K562 (cell line): ENCODE data around the gene FGF5. TPM values are rescaled to one million over a fixed set of nuclear protein-coding genes. Genes with fewer than 3 reads are reported as not detected.

Source experiments
- ATAC-seq: fragments of 200-7000 bp; cut with Tn5 transposase; 3 replicates; pipeline ENCODE4 v1.9.1; 2020; ENCODE audit warnings: moderate library complexity
- BruUV-seq: library from RNA; stranded (reverse); fragments of 400-500 nt; replicated peaks from 2 replicates; lab custom pipeline; 2021; lab: Mats Ljungman, UMichigan
- CTCF ChIA-PET: fragments of 300-600 bp; formaldehyde crosslinking; extraction: SDS; loops from one replicate; lab custom pipeline; 2021; ENCODE audit warnings: low intra/inter-chr PET ratio; lab: Yijun Ruan, JAX
- POLR2A ChIA-PET: fragments of 300-600, 350-650 bp; sonication (Branson Sonifier 250); formaldehyde crosslinking; extraction: SDS; loops from one replicate; lab custom pipeline; 2021; ENCODE audit warnings: antibody characterized with exemption, inconsistent platforms; lab: Yijun Ruan, JAX
- DNase-seq, 4 experiments: peaks; one replicate each; pipeline versions ENCODE4 v3.0.0 to v3.0.0-alpha.2; 2011 to 2018; ENCODE audit warnings: low spot score in 3 of 4, mixed read lengths in 3 of 4; ENCODE audit errors: extremely low read depth in 1 of 4
- FAIRE-seq: peaks from 2 replicates; lab custom pipeline; 2011; peaks lifted over from hg19 to GRCh38; lab: Jason Lieb, UNC
- H2AFZ ChIP-seq: 2 replicates; pipeline ENCODE4 v1.6.0; 2011; ENCODE audit warnings: low read depth, low read length, control low read depth, inconsistent platforms
- H3K27ac ChIP-seq: fragments of 200-600 bp; 3 replicates; pipeline ENCODE4 v1.8.0; 2011; ENCODE audit warnings: low read depth, mild to moderate bottlenecking, control low read depth, inconsistent platforms, low read length, moderate library complexity, mixed read lengths; ENCODE audit errors: extremely low read depth
- H3K27me3 ChIP-seq, 2 experiments: fragments of 300-600 bp in 1 of 2; 2 replicates in 1 of 2; 3 replicates in 1 of 2; pipeline versions ENCODE4 v1.6.0 to v1.8.0; 2011; ENCODE audit warnings: inconsistent platforms in 2 of 2, low read length in 2 of 2, mild to moderate bottlenecking in 1 of 2, mixed read lengths in 1 of 2, moderate library complexity in 1 of 2; ENCODE audit not compliant: control insufficient read depth in 2 of 2, insufficient read depth in 2 of 2
- H3K36me3 ChIP-seq: fragments of 300-600 bp; 3 replicates; pipeline ENCODE4 v1.8.0; 2011; ENCODE audit warnings: mild to moderate bottlenecking, low read length, inconsistent platforms; ENCODE audit not compliant: control insufficient read depth, insufficient read depth
- H3K4me1 ChIP-seq, 2 experiments: fragments of 200-600 bp in 1 of 2; replicated peaks in 1 of 2; 2 replicates in 1 of 2; 3 replicates in 1 of 2; pipeline versions ENCODE4 v1.5.1 to v1.8.0; 2011; ENCODE audit warnings: inconsistent platforms in 2 of 2, low read length in 2 of 2, mild to moderate bottlenecking in 1 of 2, mixed read lengths in 1 of 2, moderate library complexity in 1 of 2; ENCODE audit not compliant: control insufficient read depth in 2 of 2, insufficient read depth in 2 of 2
- H3K4me2 ChIP-seq: 2 replicates; pipeline ENCODE4 v1.6.1; 2011; ENCODE audit warnings: low read length, control low read depth, inconsistent platforms, mixed read lengths; ENCODE audit not compliant: insufficient read depth
- H3K4me3 ChIP-seq: fragments of 200-600 bp; sonication (generic), shearing (Covaris generic); 2 replicates; pipeline ENCODE4 v1.5.1; 2016; ENCODE audit warnings: control low read depth, inconsistent platforms
- H3K79me2 ChIP-seq: fragments of 200-600 bp; 3 replicates; pipeline ENCODE4 v1.8.0; 2011; ENCODE audit warnings: low read length, inconsistent platforms; ENCODE audit not compliant: control insufficient read depth, insufficient read depth
- H3K9ac ChIP-seq, 2 experiments: 2 replicates each; pipeline versions ENCODE4 v1.6.0 to v1.6.1; 2011; ENCODE audit warnings: low read depth in 2 of 2, low read length in 2 of 2, control low read depth in 1 of 2, inconsistent platforms in 1 of 2, mild to moderate bottlenecking in 1 of 2, mixed read lengths in 1 of 2; ENCODE audit not compliant: insufficient read depth in 1 of 2
- H3K9me1 ChIP-seq: one replicate; pipeline ENCODE4 v1.6.0; 2011; ENCODE audit warnings: inconsistent platforms, mild to moderate bottlenecking, low read length, moderate library complexity; ENCODE audit not compliant: control insufficient read depth, insufficient read depth
- H3K9me3 ChIP-seq: replicated peaks from 2 replicates; pipeline ENCODE4 v1.5.1; 2011; ENCODE audit warnings: low read depth, low read length, inconsistent platforms; ENCODE audit not compliant: control insufficient read depth, insufficient read depth
- H4K20me1 ChIP-seq: replicated peaks from 2 replicates; pipeline ENCODE4 v1.6.1; 2011; ENCODE audit warnings: low read length, inconsistent platforms, mixed read lengths; ENCODE audit not compliant: control insufficient read depth, insufficient read depth
- EGR1 ChIP-seq: fragments of 450-650 bp; conservative IDR thresholded peaks from 2 replicates; pipeline ENCODE4 v1.6.1; 2017; ENCODE audit warnings: mild to moderate bottlenecking
- GATA2 ChIP-seq: sonication (generic); formaldehyde crosslinking; IDR thresholded peaks from 2 replicates; pipeline ENCODE4 v1.4.0; 2020; ENCODE audit warnings: mild to moderate bottlenecking, missing genetic modification reagents
- ZNF224 ChIP-seq: sonication (generic); formaldehyde crosslinking; IDR thresholded peaks from 2 replicates; pipeline ENCODE4 v1.8.0; 2022; ENCODE audit warnings: mild to moderate bottlenecking, missing genetic modification reagents
- WGBS: fragments of 100-300 bp; shearing (Covaris generic); methylation state at CpG from one replicate; pipeline ENCODE4 v1.1.6; 2016; ENCODE audit warnings: low coverage, mixed read lengths; ENCODE audit not compliant: insufficient coverage; ENCODE audit errors: missing lambda C conversion rate; 5-methylcytosine and 5-hydroxymethylcytosine counted together
- in situ Hi-C: fragments of 300-500 bp; cut with MboI; formaldehyde crosslinking; loops from 4 replicates; pipeline ENCODE4 v1.15.0; 2018; ENCODE audit warnings: inconsistent platforms, mixed read lengths
- intact Hi-C: fragments of 100-400 bp; cut with micrococcal nuclease; formaldehyde crosslinking; loops from 2 replicates; pipeline ENCODE4 v1.14.2; 2022
- polyA plus RNA-seq, 8 experiments: library from polyadenylated mRNA; depleted of rRNA in 4 of 8; stranded (reverse) in 5 of 8; unstranded in 3 of 8; fragments of >200 nt; fragmentation: Nextera tagmentation in 2 of 8; fragmentation: Illumina TruSeq in 1 of 8; extraction: Ambion mirVana in 2 of 8; extraction: Trizol in 1 of 8; gene quantifications; 2 replicates each; pipeline versions ENCODE4 v1.2.1 to v1.2.3, GENCODE V29; 2011 to 2014; ENCODE audit warnings: inconsistent platforms in 1 of 8, missing spikeins in 1 of 8
- total RNA-seq, 7 experiments: library from RNA; depleted of rRNA in 6 of 7; stranded (reverse); fragments of >200 nt in 6 of 7; fragmentation: Illumina TruSeq in 2 of 7; extraction: Trizol in 2 of 7; gene quantifications; 2 replicates each; pipeline versions ENCODE4 v1.2.1 to v1.2.3, GENCODE V29; 2011 to 2021; ENCODE audit warnings: low replicate concordance in 1 of 7
- TF ChIP-seq, protein P1 (sequence below): fragments of 250-450 bp; sonication (Bioruptor Pico); IDR thresholded peaks from 2 replicates; pipeline ENCODE4 v1.8.0; 2021; ENCODE audit warnings: borderline replicate concordance, mild to moderate bottlenecking, moderate library complexity; ENCODE audit not compliant: poor library complexity, severe bottlenecking
- TF ChIP-seq, protein P2 (sequence below): sonication (generic); formaldehyde crosslinking; IDR thresholded peaks from 2 replicates; pipeline ENCODE4 v1.8.0; 2022; ENCODE audit warnings: mild to moderate bottlenecking, missing genetic modification reagents
- TF ChIP-seq, protein P3 (sequence below): sonication (generic); formaldehyde crosslinking; IDR thresholded peaks from 2 replicates; pipeline ENCODE4 v1.5.0; 2020; ENCODE audit warnings: missing genetic modification reagents

The FGF5 gene
- total and polyA plus RNA-seq, 9 of the 15 experiments (the other 6 are each of a cell fraction or from before 2014, with no cell fraction given) = 0.38 to 2.7 (median 1.1) TPM

DNA sequence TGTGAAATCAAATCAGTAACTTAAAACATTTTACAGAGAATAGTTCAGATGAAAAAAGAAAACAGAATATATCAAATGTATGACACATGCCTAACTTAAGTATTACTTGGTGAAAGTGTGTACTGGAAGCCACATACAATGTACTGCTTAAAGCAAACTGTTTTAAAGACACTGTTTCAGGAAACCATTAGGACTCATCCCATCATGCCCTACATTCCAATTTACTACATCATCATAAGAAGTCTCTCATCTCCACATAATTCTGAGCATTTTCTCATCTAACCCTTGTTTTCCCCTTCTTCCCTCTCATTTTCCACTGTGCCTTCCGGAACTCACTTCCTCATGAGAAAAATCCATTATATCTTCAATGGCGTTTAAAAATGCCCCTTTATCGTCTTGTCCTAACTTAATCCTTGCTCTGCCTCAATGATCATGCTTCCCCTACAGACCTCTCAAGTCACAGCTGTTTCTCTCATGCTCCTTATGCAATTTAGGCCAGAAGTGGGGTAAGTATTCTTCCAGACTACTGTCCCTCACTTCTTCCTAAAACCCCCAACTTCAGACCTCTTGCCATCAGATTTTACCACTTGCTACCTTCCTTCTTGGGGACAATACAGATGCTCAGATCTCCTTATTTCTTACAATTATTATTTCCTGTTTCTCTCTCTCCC, 26.8 kb upstream of the FGF5 start:
- ChIA-PET CTCF (no interaction called here), POLR2A (no interaction called here)
- H3K4me2 ChIP-seq = no peak overlapping the region
- H3K4me1 ChIP-seq = peaks cover 0 to 2% of the 10 kb centered on the region in 2 experiments; a peak in 2 of 5 replicates
- ATAC-seq = no peak; the same call in 2 of the 3 replicates
- BruUV-seq = no TSS peak
- H3K79me2 ChIP-seq = no peaks in the 10 kb centered on the region
- no peaks in the 10 kb centered on the region for H3K9me1 ChIP-seq
- in situ Hi-C loops (no loop called here), intact Hi-C loops (no loop called here)
- H3K27me3 ChIP-seq = no peaks in the 10 kb centered on the region
- H3K36me3 ChIP-seq = no peaks in the 10 kb centered on the region
- peak; percentile 29 for FAIRE-seq
- 85% methylated on average over 3 of the region's 3 CpGs for WGBS
- H4K20me1 ChIP-seq = no peaks in the 10 kb centered on the region
- TF ChIP-seq, protein P1, sequence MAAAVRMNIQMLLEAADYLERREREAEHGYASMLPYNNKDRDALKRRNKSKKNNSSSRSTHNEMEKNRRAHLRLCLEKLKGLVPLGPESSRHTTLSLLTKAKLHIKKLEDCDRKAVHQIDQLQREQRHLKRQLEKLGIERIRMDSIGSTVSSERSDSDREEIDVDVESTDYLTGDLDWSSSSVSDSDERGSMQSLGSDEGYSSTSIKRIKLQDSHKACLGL (CRISPR knock-in tag) = no peak
- TF ChIP-seq, protein P2, sequence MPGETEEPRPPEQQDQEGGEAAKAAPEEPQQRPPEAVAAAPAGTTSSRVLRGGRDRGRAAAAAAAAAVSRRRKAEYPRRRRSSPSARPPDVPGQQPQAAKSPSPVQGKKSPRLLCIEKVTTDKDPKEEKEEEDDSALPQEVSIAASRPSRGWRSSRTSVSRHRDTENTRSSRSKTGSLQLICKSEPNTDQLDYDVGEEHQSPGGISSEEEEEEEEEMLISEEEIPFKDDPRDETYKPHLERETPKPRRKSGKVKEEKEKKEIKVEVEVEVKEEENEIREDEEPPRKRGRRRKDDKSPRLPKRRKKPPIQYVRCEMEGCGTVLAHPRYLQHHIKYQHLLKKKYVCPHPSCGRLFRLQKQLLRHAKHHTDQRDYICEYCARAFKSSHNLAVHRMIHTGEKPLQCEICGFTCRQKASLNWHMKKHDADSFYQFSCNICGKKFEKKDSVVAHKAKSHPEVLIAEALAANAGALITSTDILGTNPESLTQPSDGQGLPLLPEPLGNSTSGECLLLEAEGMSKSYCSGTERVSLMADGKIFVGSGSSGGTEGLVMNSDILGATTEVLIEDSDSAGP (CRISPR knock-in tag) = no peak
- TF ChIP-seq ZNF224 = no peak
- TF ChIP-seq, protein P3, sequence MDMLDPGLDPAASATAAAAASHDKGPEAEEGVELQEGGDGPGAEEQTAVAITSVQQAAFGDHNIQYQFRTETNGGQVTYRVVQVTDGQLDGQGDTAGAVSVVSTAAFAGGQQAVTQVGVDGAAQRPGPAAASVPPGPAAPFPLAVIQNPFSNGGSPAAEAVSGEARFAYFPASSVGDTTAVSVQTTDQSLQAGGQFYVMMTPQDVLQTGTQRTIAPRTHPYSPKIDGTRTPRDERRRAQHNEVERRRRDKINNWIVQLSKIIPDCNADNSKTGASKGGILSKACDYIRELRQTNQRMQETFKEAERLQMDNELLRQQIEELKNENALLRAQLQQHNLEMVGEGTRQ (CRISPR knock-in tag) = no peak
- no peak for TF ChIP-seq GATA2 (CRISPR knock-in tag)
- no peak for TF ChIP-seq EGR1
- no peak overlapping the region for H3K27ac ChIP-seq
- no peak overlapping the region for H3K4me3 ChIP-seq
- DNase-seq = no peak
- no peak overlapping the region for H3K9ac ChIP-seq
- H3K9me3 ChIP-seq = no peaks in the 10 kb centered on the region
- H2AFZ ChIP-seq = peak overlapping the region; percentile 49
